DMS53 treated with DMSO at 0.1 percent for 48 hours (cell line): ENCODE measurements around the gene PLAC8.
"Not testable (repeated sequence)": the region's sequence is repeated elsewhere in the genome, so short reads cannot be mapped to it uniquely, and the experiment has no call there.

Experiments
- DNase-seq: peaks from one replicate; lab custom pipeline; 2025; ENCODE audit not compliant: unreplicated experiment; lab: John Stamatoyannopoulos, UW

PLAC8 gene

DNA sequence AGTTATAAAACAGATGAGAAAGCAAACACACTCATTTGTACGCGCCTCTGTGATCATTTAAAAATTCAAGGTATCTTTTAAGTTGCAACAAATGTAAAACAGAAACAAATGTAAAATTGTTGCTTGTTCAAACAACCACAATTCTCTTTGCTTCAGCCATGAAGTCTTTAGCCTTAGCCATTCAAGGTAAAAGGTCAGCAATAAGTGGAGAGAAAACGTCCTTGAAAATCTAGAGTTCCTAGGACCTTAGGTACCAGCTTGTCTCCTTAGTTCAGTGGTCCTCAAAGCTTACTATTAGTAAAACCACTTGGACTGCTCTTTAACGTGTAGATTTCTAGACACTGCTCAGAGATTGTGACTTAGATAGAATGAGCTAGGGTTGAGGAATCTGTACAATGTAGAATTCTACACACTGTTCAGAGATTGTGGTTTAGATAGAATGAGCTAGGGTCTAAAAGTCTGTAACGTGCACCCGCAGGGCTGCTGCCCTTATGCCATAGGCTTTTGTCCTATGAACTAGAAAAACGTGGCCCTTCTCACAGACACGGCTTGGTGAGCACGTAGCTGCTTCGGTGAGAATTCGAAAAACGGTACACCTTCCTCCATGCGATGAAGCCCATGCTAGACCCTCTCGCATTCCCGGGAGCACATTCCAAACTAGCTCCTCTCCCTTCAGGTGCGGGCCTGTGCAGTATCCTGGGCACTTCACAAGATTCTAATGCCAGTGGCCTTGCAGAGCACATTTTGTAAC lies 1.7 kb downstream of the PLAC8 start:
- no peak for DNase-seq

DNA sequence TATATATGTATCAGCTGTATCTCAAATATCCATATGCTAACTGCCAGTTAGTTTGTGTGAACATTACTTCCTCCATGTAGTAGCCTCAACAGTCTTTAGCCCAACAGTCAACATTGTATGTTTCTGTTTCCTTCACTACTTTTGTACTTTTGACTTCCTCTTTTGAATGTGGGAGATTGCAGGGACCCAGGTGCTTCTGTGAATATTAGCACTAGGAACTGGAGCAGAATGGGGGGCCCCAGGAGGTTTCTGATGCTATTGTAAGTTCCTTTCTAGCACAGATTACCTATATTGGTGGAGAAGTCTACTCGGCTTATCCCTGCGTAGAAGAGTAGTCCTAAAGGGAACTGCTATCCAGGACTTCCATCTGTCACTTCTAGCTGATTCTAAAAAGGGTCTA lies 2.3 kb downstream of the PLAC8 start:
- DNase-seq = no peak

DNA sequence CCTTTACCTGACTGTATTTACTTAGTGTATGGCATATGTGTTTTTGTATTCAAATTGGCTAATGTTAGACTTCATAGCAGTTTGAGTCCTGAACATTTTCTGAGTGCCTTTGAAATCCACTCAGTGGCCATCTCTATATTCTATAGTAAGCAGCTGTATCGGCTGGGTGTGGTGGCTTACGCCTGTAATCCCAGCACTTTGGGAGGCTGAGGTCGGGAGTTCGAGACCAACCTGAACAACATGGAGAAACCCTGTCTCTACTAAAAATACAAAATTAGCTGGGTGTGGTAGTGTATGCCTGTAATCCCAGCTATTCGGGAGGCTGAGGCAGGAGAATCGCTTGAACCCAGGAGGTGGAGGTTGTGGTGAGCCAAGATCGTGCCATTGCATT lies 2.8 kb downstream of the PLAC8 start:
- not testable (repeated sequence) for DNase-seq

DNA sequence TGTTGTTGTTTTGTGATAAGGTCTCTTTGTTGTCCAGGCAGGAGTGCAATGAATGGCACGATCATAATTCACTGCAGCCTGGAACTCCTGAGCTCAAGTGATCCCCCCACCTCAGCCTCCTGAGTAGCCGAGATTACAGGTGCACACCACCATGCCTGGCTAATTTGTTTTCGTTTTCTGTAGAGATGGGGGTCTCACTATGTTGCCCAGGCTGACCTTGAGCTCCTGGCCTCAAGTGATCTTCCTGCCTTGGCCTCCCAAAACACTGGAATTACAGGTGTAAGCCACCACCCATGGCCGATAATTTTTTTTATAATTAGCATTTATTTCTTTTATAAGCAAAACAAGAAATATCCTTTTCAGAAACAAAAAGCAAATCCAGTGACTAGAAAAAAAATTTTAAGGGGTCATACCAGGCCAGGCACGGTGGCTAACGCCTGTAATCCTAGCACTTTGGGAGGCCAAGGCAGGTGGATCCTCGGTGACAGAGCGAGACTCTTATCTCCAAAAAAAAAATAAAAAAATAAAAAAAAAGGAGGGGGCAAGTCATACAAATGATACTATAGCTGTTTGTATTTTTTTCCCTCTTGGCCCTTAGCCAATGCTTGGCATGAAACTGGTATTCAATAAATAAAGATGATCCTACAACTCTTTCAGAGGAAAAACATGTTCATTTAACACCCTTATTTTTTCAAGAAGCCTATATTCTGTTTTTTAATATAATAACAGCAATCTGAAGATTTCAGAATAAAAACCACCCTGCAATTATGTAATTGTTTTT lies 3.4 kb downstream of the PLAC8 start:
- DNase-seq = no peak

DNA sequence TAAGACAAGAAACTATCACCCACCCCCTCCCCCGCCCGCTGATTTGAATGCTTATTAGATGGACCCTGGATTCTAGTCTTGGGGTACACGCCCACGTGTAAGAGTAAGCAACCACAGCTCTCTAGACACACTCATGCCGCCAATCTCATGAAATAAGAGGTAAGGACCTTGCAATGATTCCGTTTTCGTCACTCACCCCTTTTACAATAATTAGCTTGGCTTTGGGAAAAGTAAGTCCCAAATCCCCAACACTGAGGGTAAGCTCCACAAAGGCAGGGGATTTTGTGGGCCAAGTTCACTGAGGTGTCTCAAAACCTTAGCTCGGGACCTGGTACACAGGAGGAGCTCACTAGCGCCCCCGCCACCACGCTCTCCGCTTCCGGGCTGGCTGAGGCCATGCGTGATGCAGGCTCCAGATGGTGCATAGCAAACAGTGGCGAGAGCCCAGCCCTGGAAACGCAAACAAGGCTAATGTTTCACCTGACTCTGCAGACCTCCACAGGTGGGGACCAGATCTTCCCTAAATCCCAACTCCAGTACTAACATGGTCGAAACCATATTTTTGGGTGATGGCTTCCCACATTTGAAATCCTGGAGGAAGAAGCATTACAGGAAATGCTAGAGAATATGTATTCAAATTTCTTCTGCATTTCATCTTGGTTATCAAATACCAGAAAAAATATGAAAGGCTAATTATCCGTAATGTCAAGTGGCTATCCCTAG lies 4.1 kb downstream of the PLAC8 start:
- DNase-seq = peak; percentile 82

DNA sequence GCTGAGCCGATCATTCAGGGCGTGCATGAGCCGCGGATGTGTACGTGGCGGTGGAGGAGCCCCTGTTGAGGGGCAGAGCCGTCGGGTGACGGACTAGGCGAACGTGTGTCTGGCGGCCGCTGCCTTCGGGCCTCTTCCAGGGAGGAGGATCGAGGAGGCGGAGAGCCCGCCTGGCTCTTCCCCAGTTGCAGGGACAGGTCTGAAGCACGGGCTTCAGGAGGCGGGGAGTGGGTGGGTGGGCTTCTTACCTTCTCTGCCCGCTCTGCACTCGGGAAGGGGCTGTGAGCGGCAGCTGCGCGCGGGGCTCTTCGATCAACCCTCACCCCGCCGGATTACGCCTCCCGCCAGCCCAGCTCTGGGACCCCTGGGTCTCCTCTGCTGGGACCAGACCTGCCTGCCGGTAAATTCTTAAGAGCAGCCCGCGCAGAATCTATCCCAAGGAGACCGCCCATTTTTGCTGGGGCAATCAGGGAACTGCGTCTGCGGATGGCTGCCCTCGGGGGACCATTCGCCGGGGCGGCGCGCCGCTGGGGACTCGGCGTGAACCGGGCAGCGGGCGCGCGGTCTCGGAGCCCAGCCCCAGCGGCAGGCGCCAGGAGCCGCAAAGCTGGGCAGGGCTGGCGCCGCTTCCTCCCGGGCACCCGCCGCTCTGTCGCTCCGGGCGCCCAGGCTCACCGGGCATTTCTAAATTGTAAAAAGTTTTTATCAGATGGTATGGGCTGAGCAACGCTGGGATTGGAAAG lies 4.9 kb downstream of the PLAC8 start:
- DNase-seq = peak; percentile 18

DNA sequence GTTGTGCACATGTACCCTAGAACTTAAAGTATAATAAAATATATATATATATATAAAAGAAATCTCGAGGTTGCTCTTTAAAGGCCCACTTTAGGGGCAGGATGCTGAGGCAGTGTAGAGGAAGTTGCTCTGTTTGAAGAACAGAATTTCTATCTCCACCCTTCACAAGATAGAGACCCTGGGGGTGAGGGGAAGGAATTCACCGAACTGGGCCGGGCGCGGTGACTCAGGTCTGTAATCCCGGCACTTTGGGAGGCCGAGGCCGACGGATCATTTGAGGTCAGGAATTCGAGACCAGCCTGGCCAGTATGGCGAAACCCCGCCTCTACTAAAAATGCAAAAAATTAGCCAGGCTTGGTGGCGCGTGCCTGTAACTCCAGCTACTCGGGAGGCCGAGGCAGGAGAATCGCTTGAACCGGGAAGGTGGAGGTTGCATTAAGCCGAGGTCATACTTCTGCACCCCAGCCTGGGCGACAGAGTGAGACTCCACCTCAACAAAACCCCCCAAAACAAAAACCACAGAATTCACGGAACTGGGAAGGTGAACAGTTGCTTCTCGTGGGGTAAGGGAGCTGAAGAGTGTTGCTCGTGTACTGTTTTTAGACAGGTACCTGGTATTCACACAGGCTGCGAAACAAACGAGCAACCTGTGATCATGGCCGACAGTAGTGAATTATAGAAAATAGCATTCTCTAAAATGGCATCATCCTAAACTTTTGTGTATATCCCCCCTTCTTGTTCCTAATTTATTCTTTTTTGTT lies 6.2 kb downstream of the PLAC8 start:
- no peak for DNase-seq

DNA sequence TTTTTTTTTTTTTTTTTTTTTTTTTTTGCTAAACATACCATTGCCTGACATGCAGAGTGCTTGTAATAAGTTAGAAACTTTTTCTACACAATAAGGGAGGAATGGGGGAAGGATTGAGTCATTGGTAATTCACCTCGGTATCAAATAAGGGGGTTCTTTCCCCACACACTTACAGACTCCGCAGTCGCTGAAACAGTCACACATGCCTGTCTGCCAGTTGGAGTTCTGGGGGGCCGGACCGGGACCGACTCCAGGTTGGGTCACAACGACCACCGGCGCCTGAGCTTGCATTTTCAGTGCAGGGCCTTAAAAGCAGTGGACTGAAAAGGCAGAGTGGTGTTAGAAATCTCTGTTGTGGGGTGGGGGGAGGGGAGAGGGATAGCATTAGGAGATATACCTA lies 6.9 kb downstream of the PLAC8 start:
- DNase-seq = no peak

DNA sequence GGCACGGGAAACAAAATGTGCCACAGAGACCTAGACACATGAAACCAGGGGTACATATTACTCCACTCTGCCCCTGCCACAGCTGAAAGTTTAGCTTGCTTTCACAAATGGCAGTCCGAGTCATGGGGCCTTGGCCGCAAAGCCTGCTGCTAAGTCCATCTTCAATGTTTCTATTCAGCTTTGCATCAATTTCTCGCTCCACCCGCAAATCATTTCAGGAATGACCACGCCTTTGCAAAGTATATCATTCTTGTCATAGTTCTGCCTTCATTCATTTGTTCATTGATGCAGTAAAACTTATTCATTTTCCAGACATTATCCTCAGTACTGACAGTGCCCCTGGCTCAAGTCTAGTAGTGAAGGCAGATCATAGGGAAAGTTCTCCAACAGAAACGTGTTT lies 9.5 kb downstream of the PLAC8 start:
- no peak for DNase-seq

DNA sequence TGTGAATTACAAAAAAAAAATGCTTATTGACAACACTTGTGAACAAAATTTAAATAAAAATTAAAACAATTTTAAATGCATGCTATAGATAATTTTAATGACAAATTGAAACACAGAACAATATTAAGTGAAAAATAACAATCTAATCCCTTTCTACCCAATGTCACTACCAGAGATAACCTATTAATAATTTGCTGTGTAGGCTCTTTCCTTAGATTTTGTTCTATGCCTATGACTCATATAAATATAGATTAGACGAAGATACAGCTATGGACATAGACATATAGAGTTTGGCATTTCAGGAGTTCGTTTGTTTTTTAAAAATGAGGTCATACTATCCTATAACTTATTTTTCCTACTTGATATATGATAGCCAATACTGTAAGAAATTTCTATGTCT lies 18.1 kb downstream of the PLAC8 start:
- no peak for DNase-seq

DNA sequence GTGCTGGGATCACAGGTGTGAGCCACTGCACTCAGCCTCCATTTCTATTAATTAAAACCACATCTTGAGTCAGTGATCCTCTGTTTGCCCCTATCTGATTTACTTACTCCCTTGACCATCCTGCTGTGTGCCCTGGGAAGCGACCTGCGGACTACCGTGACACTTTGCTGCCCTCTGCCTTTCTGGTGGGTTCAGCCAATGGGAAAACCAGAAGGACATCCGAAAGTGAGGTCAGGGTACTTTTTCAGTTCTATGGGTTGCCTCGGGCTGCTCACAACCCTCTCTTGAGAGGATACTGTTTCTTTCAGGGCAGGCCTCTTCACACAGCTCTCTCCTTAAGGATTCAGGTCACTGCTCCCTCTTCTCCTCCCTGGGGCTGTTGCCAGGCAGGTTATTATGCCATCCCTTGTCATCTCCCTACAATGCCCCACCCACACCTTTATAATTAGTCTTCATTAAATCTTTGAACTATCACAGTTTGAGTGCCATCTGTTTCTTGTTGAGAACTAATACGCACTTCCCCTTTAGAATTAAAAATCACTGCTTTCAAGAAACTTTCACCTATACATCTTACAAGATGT lies 21.4 kb downstream of the PLAC8 start:
- no peak for DNase-seq

DNA sequence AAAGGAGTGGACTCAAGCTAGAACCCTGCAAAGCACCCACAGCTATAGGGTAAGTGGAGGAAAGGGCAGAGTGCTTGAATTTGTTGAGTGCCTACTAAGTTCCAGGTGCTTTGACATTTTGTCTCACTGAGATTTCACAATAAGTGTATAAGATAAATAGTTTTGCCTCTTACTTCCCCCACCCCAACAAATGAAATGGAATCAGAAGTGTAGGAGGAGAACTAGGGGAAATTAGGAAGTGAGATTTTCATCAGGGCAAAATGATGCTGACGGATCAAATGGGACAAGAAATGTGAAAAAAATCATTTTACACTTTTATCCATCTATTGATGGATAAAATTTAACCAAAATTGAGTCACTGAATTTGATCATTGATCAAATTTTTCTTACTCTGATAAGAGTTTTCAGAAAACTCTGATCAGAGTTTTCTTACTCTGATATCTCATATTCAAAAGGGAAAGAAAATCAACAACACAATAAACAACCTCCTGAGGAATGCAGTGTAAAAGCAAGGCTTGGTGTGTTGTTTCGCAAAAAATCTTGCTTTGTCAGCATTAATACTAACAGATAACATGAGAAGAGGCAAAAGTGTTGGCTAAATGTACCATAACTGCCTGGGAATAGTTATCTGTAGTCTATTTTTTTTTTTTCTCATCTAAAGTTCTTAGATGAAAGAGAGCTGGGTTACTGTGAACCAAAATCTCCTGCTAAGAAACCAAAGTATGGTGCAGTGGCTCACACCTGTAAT lies 24.9 kb downstream of the PLAC8 start:
- DNase-seq = no peak

DNA sequence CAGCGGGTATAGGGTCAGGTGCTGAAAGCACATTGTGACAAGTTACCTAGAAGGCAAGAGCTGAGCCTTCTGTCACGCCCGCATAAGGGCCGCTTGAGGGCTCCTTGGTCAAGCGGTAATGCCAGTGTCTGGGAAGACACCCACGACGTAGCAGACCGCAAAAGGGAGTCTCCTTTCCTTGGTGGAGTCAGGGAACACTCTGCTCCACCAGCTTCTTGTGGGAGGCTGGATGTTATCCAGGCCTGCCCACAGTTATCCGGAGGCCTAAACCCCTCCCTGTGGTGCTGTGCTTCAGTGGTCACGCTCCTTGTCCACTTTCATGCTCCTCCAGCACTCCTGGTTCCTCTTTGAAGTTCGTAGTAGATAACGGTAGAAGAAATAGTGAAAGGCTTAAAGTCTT lies 29.6 kb downstream of the PLAC8 start:
- not testable (repeated sequence) for DNase-seq

DNA sequence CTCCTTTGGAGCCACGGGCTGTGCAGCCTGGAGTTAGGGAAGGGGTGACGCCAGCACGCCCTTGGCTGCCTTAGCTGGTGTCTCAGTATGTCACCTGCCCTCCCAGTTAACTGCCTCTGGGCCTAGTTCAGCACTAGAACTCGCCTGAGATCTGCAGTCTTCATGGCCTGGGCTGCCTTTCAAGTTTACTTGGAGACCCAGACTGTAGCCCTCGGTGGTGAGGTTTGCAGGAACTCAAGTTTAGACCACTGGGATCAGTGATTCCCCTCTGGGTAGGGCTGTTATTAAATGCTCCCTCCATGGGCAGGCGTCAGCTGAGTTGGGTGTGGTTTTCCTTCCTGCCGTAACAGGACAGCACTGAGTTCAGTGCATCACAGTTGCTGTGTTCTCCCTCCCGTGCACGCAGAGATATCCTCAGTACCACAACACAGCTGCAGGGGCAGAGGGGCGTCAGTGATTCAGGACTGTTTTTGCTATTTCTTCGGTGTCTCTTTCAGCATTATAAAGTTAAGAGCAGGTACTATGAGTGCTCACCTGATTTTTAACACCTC lies 30.5 kb downstream of the PLAC8 start:
- DNase-seq = no peak

DNA sequence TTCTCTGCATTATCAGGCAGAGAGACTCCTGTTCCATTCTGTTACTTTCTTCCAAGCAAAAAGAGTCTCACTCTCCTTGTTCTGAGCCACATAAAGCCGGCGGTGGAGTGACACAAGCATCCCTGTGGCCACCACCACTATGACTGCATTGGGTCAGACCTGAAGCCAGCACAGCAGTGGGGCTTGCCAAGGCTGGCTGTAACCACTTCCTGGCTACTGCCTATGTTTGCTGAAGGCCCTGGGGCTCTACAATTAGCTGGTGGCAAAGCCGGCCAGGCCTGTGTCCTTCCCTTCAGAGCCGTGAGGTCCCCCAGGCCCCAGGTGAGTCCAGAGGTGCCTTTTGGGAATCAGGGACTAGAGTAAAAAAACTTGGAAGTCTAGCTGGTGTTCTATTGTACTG lies 31.8 kb downstream of the PLAC8 start:
- DNase-seq = no peak

DNA sequence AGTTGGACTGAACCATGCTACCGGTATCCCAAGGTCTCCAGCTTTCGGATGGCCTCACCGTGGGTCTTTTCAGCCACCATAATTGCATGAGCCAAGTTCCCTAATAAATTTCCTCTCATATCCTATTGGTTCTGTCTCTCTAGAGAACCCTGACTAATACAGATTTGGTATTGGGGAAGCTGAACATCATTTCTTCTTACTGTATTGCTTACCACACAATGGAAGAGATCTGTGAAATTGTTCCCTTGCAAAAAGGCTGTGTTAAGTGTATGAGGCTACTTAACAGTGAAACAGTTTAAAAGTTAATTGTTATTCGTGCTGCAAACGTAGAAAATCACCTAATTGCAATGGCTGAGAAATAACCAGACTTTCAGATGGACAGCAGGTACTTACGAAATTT lies 34.0 kb downstream of the PLAC8 start:
- DNase-seq = no peak

DNA sequence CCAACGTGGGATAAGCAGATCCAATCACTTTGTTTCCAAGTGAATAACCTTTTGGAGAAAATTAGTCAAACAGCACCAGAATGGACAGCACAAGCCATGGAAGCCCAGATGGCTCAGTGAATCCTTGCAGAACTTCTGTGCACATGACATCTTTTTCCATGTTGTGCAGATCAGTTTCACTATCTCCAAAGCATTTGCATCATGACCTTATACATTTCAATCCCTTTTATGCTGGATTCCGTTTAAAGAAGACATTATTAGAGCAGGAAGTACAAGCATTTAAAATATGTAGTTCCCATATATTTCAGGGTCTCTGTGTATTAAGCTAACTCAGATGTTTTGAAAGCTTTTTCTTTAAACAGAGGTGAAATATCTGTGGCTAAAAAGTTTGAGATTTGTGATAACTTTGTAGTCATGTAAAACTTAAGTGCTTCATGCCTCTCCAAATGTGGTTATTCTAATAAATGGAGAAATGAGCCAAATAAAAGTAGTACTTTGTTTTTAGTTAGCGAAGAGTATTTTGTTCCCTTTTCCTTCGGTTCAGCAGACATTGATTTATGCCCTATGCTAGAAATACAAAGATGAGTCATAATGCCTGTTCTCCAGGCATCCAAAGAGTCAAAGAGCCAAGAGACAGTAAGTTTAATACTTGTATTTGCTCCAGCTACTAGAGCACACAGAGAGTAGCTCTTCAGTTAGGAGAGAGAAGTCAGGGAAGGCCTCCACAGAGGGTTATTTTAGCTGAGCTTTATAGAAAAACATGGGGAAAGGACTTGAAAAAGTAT lies 39.0 kb downstream of the PLAC8 start:
- DNase-seq = no peak

DNA sequence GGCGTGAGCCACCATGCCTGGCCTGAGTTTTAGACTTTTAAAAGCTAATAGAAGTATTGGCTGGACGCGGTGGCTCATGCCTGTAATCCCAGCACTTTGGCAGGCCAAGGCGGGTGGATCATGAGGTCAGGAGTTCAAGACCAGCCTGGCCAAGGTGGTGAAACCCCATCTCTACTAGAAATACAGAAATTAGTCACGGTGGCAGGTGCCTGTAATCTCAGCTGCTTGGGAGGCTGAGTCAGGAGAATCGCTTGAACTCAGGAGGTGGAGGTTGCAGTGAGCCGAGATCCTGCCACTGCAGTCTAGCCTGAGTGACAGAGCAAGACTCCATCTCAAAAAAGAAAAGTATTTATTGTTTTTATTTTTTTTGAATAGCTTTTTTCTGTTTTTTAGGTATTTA lies 39.7 kb downstream of the PLAC8 start:
- DNase-seq = not testable (repeated sequence)
